HT-29 (cell line): ENCODE results near the gene CACNA2D1. TPM values are rescaled to one million over a fixed set of nuclear protein-coding genes. Genes with fewer than 3 reads are reported as not detected.

Experiments used
- DNase-seq: peaks from one replicate; pipeline ENCODE4 v3.0.0-alpha.2; 2015; ENCODE audit warnings: low spot score
- total RNA-seq: library from RNA; depleted of rRNA; stranded (reverse); fragments of >200 nt; shearing (Covaris generic); gene quantifications from 2 replicates; pipeline ENCODE4 v1.2.3, GENCODE V29; 2014

CACNA2D1 gene
- total RNA-seq, 1 experiment from 2014 or later = not detected

DNA sequence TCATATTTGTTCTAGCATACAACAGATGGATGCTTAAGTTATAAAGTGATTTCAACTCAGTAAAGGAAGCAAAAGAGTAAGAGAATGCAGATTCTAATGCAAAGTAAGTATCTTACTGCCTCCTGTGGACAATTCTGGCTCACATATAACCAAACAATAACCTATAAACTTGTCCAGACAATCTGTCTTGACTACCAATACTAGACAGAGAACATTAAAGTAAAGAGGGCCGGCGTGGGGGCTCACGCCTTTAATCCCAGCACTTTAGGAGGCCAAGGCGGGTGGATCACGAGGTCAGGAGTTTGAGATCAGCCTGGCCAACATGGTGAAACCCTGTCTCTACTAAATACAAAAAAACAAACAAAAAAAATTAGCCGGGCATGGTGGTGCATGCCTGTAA is 329.3 kb downstream of the CACNA2D1 start:
- DNase-seq = no peak

DNA sequence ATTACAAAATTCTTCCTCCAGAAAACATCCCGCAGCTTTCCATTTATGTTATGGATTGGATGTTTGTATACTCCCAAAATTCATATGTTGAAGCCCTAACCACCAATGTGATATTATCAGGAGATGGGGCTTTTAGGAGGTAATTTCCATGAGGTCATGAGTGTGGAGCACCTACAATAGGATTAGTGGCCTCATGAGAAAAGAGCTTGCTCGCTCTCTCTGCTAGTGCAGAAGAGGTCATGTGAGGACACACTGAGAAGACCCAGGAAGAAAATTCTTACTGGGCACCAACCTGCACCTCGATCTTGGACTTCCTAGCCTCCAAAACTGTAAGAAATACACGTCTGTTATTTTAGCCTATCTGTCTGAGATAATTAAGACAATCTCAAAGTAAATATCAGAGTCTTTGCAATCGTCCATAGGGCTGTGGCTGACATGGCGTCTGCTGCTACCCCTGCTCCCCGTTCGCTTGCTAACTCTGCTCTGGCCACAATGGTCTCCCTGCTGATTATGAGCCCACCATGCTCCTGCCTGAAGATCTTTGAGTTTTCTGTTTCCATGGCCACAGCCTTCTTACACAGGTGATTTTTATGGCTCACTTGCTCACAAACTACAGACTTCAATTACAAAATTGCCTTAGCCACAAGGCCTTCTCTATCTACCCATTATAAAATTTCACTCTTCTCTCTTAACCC is 333.3 kb downstream of the CACNA2D1 start:
- DNase-seq = no peak

DNA sequence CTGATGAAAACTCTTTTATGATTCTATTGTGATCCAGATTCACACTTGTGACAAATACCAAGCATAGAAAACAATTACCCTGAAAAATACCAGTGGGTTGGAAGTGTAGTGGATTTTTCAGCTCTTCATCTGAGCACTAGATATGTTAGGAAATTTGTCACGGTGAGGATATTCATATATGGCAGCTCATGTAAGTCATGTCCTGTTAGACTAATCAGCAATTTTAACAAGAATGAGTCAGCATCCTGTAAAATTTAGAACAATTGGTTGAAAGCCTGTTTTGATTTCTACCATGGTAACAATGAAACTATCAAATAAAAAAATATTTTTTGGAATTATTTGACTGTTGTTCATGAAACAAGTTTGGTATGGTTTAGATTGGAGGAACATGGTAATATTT is 334.3 kb downstream of the CACNA2D1 start:
- DNase-seq = peak; percentile 6

DNA sequence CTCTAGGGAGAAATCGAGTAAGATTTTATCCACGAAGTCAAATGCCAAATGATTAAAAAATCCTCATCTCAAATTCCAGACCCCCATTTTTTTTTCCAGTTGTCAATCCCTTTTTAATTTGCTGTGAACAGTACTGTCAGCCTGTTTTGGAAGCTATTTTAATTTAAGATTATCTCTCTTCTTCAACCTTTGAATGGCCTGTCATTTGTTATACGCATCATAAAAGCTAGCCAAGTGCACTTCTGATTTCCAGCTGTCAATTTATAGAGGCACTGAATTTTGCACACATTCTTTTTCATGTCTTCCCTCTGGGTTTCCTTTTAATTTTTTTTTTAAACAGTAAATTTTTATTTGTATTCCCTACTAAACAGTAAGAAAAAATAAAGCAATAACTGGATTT is 337.4 kb downstream of the CACNA2D1 start:
- DNase-seq = no peak

DNA sequence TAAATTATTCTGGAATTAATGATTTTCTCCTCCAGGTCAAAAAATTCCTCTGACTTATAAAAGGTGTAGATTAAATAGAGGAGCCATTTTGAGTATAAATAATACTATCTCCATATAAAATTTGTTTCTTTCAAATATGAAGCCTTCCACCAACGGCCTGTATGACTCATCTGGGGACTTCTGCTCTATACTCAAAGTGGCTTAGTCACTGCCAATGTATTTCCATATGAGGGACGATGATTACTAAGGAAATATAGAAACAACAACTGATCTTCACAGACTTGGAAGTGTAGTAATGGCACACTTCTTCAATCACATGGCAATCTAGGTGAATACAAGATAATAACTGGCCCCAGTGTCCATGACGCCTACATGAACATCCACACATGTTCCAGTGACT is 338.1 kb downstream of the CACNA2D1 start:
- DNase-seq = peak; percentile 20

DNA sequence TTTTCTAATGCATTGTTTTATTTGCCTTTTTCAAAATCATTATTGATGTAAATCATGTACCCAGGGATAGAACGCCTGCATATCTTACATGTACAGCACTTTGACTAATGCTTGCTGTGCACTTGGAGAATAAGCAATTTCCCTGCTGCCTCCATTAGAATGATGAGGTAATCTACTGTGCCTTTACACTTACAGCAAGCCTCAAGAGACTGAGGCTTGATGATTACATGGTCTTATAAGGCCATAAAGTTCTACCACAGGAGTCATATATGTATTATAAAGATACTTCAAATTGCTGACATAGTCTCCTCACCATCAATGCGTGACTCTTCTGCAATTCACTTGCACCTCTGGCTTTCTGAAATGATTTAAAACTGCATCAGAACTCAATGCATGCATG is 345.2 kb downstream of the CACNA2D1 start:
- no peak for DNase-seq

DNA sequence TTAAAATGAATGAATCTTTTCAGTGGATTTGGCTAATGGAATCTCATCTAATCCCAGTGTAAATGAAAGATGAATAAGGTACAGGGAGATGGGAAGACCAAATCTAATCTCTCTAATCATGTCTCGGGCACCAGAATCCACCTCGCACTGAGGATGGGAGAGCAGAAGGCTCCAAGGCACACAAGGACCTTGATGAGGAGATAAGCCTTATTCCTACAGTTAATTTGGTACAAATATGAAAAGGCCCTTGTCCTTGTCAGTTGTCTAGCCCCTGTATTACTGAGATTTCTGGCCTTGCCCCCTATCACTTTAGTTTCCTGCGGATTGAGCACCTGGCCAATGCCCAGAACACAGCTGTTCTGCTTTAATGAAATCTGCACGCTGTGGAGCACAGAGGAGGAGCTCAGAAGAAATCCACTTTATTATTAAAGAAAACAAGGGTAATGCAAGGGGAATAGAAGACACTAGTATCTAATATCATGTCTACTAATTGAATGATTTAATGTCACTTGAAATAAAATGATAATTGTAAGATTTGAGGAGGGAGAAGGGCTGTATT is 352.4 kb downstream of the CACNA2D1 start:
- no peak for DNase-seq

DNA sequence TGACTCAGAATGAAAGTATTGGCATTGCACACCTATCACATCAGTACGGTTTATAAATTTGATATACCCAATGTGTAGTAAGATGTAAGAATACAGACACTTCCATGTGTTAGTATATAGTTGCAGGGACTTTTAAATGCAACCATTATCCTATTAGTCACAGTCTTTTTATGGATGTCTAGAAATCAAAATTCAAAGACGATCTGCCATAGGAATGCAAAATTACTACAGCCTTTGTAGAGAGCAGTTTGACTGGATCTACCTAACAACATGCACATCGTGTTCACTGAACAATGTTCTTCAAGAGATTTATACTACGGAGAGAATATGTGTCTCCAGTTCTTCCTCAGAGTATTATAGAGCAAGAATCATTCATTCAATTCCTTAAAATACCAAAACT is 356.5 kb downstream of the CACNA2D1 start:
- DNase-seq = no peak

DNA sequence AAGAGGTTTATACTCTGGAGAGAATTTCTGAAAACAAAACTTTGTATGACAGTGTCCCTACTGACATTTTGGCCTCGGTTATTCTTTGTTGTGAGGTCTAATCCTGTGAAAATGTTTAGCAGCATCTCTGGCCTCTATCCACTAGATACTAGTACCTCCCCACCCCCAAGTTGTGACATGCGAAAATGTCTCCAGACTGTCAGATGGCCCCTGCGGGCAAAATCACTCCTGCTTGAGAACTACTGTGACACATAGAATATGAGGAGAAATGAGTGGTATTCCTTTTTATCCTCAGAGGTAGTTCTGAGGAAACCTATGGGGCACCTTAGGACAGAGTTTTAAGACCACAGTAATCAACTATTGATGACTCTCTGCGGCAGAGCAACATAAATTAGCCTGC is 358.5 kb downstream of the CACNA2D1 start:
- no peak for DNase-seq

DNA sequence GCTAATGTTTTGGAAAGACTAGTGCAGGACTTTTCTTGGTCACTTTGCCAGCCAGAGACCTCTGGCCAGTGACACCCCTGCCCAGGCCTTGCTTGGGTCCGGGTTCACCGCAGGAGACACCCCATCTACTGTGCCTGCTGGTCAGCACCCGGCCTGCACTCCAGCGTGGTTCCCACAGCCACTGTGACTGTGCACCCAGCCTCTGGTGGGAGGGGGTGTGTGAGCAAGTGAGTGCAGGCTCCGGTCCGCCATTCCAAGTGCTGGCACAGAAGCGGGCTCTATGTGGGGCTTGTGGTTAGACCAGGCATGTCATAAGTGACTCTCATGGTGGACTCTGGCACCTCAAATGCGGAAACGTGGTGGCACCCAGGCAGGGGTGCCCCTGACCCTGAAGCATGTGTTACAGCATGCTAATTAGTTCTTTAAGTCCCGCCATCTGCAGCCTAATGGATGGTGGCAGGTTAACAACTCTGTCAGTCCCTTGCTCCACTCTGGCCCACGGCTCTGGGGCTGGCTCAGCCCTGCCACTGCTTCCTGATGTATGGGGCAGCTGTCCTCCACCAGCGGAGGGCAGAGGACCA is 361.8 kb downstream of the CACNA2D1 start:
- DNase-seq = no peak

DNA sequence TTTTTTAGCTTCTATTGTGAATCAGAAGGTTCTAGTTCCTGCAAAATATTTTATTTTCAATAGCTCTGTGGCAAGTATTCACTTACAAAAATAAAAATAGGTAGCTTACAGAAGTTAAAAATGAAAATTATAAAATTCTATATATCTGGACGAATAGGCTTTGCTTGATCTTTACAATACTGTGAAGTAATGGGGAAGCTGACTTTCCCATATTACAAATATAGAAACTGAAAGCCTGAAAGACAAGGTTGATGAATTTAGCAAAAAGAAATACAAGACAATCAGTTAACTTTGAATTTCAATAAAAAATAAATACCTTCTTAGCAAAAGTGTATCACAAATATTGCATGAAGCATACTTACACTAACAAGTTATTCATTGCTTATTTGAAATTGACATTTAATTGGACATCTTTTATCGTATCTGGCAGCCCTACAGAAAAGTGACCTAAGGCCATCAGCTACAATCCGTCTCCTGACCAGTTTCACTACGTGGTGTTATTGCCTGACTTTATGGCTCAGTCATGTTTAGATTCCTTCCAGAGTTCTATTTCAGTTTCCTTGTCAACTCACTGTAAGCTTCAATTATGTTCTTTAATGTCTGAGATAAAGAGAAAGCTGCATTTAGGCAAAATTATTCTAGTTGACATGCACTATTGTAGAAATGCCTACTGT is 363.2 kb downstream of the CACNA2D1 start:
- no peak for DNase-seq

DNA sequence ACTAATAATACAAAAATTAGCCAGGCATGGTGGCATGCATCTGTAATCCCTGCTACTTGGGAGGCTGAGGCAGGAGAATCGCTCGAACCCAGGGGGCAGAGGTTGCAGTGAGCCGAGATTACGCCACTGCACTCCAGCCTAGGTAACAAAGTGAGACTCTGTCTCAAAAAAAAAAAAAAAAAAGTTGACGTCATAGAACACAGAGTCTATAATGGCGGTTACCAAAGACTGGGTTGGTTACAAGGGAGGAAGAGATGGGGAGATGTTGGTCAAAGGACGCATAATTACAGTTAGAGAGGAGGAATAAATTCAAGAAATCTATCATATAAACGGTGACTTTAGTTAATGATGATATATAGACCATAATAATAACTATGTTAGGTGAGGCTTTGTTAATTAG is 364.1 kb downstream of the CACNA2D1 start:
- no peak for DNase-seq

DNA sequence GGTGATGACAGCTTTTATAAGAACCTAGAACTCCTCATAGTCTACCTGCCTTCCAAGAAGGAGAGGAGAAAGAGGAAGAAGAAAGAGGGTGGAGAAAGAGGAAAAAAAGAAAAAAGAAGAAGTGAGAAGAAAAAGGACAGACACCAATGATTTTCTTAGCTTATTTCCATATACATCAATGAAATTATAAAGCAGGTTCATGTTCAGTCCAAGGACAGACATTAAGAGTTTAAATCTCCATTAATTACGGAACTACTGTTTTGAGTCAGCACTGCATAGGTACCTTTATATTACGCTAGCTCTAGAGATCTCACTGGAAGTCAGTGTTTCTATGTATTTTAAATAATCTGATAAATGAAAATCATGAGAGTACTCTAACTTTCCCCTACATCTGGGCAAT is 364.8 kb downstream of the CACNA2D1 start:
- DNase-seq = no peak

DNA sequence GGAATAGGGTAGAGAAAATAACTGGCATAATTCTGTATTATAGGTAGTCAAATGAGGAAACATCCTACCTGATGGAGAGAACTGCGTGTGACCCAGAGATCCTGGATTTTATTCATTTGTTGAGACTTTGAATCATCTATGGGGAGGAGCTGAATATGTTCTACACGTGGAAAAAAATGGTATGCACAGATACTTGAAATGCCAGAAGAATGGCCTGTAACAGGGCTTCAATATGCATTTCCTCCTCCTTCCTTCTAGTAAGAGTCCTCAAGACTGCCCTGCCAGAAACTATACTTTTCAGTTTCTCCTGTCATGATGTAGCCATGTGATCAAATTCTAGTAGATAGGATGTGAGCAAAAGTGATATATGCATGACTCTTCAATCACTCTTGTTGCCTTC is 372.1 kb downstream of the CACNA2D1 start:
- no peak for DNase-seq

DNA sequence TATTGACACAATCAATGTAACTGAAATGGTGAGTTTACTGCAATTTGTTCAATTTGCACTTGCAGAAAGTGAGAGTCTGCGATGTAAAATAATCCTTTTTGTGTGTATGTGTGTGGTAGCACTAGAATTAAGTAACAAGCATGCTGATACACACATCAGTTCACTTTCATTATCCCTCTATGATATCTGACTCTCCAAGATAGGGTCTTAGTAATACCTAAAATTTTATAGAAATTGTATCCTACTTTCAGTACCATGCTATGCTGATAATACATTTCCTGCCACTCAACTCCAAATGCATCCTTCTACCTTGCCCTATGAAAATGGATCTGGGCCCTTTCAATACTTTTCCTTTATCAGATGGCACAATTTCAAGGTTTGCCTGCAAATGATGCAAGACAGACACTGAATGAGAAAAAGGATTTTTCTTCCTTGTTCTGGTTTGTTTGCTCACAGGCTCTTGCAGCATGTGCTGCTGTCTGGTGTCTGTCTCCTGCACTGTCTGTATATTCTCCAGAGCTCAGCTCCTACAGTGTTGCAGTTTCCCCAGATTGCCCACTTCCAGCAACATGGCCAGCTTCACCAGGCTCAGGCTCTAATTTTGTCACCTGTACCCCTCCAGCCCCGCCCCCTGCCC is 375.8 kb downstream of the CACNA2D1 start:
- DNase-seq = no peak

DNA sequence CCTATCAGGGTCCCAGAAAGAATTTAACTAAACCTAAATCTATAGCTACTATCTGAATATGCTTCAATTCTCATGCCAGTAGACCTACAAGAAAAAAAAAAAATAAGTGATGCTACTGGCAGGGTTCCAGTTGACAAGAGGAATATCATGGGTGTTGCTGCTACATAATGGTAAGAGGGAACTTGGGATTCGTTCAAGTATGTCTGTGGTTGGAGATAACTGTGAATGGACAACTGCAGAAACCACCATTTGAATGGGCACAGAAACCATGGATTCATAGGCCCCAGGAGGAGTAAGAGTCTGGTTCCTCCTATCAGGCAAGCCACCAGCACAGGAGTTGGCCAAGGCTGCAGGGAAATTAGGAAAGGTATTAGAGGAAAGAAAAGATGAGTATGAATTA is 386.1 kb downstream of the CACNA2D1 start:
- DNase-seq = no peak

DNA sequence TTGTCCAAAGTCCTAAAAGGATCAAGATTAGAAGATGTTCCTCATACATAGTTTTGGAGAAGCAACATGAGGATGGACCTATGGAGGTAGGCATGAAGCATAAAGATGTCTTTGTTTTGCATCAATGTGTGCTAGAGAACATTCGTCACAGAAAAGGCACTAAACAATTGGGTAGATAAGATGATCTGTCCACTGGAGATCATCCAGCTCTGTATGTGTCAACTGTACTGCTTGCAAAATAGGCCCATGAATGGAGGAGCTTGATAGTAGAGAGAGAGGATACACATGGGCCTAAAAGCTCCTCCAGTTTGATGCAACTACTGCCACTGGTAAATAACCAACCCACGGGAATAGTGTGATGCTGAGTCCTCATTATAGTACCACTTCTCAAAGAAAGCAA is 387.3 kb downstream of the CACNA2D1 start:
- DNase-seq = no peak

DNA sequence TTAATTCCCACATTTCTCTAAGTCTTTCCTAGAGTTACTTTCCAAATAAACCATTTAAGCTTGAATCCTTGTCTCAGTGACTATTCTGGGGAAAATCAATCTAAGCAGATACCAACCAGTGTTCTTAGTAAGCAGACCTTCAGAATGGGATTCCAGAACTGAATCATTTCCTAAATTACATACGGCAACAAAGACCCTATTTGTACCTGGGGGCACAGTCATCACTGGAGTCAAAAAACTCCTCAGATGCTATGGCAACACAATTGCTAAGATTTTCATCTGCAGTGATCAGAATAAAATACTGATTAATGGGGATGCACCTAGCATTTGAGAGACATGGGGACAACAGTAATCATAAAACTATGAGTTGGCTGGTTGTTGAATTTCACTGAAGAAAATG is 389.0 kb downstream of the CACNA2D1 start:
- DNase-seq = no peak

DNA sequence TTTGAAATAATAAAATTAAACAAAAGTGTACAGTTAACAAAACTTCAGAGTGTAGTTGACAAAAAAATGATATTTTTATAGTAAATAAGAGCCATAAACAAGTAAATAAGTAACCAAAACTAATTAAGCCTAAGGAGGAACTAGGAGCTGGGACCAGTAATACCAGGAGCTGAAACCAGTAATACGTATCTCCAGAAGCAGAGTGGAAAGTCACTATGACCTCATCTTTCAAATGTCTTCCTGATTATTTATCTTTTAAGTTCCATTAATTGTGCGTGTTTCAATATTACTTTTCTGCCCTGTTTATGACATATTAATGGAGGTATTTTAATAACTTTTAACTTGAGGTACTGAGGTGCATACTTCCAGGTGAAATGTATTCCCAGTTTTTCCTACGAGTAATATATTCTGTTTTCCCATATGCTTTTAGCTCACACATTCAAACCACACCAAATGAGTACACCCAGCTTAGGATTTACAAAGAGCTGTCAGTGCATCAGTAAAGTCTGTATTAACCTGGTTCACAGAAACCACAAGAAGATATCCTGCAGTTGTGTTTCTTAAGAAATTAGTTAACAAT is 390.0 kb downstream of the CACNA2D1 start:
- DNase-seq = no peak

DNA sequence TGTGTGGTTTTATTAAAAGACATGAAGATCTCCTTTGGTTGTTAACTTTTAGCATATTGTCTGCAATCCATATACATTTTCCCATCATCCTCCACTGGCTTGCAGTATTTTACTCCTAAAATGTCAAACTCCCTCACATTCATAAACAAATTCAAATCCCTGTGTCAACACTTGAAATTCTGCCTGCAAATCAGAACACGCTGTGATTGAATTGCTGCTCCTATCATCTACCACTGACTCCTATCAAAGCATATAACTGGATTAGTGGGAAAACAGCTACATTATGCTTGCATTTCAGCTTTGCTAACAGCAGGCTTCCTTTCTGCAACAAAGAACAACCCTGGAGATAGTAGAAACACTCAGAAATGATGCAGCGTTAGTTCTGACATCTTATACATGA is 392.0 kb downstream of the CACNA2D1 start:
- DNase-seq = no peak

DNA sequence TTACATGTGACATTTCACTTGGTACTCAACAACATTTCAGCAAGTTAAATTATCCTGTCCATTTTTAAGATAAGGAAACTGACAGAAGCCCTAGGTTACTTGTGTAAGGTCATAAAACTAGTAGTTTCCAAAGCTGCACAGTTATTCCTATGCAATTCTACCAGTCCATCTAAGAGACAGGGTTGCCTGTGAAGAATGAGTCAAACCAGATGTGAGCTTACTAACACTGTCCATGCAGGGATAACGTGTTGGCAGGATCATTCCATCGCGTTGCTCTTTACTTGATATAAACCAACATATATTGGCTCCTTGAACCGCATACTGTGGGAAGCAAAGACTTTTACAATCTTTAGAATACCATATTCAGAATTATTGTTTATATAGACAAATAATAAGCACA is 392.8 kb downstream of the CACNA2D1 start:
- no peak for DNase-seq
